HL-60 (cell line): ENCODE measurements around the gene ADGRL3.

ENCODE experiments used
- DNase-seq, 2 experiments: peaks; one replicate each; pipeline ENCODE4 v3.0.0-alpha.2; 2010 to 2020; ENCODE audit warnings: low read depth in 1 of 2, low spot score in 1 of 2
- H3K27ac ChIP-seq: fragments of 250-450 bp; sonication (Bioruptor Pico); replicated peaks from 2 replicates; pipeline ENCODE4 v1.5.1; 2020; ENCODE audit warnings: mild to moderate bottlenecking, moderate library complexity
- H3K27me3 ChIP-seq: fragments of 250-450 bp; sonication (Bioruptor Pico); 2 replicates; pipeline ENCODE4 v1.5.1; 2021; ENCODE audit warnings: mild to moderate bottlenecking, moderate library complexity; ENCODE audit not compliant: insufficient read depth, poor library complexity, severe bottlenecking
- H3K4me3 ChIP-seq: replicated peaks from 2 replicates; pipeline ENCODE4 v1.5.1; 2011; ENCODE audit warnings: mild to moderate bottlenecking, control low read depth, low read length; ENCODE audit not compliant: insufficient read depth
- CTCF ChIP-seq: IDR thresholded peaks from one replicate; pipeline ENCODE4 v1.5.1; 2011; ENCODE audit warnings: low read length, control low read depth, inconsistent platforms; ENCODE audit not compliant: insufficient read depth
- GABPA ChIP-seq: IDR thresholded peaks from 2 replicates; pipeline ENCODE4 v1.6.1; 2012; ENCODE audit warnings: low read depth
- POLR2AphosphoS5 ChIP-seq: IDR thresholded peaks from 2 replicates; pipeline ENCODE4 v1.6.1; 2012; ENCODE audit warnings: low read depth
- REST ChIP-seq: IDR thresholded peaks from 2 replicates; pipeline ENCODE4 v1.6.1; 2012; ENCODE audit warnings: low read depth; ENCODE audit not compliant: insufficient replicate concordance
- SPI1 ChIP-seq: IDR thresholded peaks from 2 replicates; pipeline ENCODE4 v1.6.1; 2012; ENCODE audit warnings: low read depth, mild to moderate bottlenecking, borderline replicate concordance

ADGRL3 gene

GRCh38 chr4:61773655-61774245, 573.6 kb downstream of the ADGRL3 start:
- Histone ChIP-seq H3K27me3 (no peaks in the 10 kb centered on the region), H3K4me3 (no peak overlapping the region), H3K27ac (no peak overlapping the region)
- TF ChIP-seq GABPA (no peak), POLR2AphosphoS5 (no peak), SPI1 (no peak), CTCF (no peak), REST (no peak)
- DNase-seq, result no peak

GRCh38 chr4:61782133-61782532, 582.0 kb downstream of the ADGRL3 start:
- DNase-seq, result no peak
- Histone ChIP-seq H3K27me3 (no peaks in the 10 kb centered on the region), H3K4me3 (no peak overlapping the region), H3K27ac (no peak overlapping the region)
- TF ChIP-seq SPI1 (no peak), POLR2AphosphoS5 (no peak), REST (no peak), GABPA (no peak), CTCF (no peak)

- no peak overlapping the region for H3K4me3 ChIP-seq
- H3K27me3 ChIP-seq, result no peaks in the 10 kb centered on the region
- no peak for TF ChIP-seq POLR2AphosphoS5
- no peak for TF ChIP-seq GABPA
- no peak for TF ChIP-seq CTCF
- no peak for TF ChIP-seq REST
- no peak overlapping the region for H3K27ac ChIP-seq
- no peak for DNase-seq
These were observed 582.9 kb downstream of the ADGRL3 start for GRCh38 chr4:61783050-61783449.
